ENCODE data around the gene PPEF2. TPM values are rescaled to one million over a fixed set of nuclear protein-coding genes. Genes with fewer than 3 reads are reported as not detected.

PPEF2 gene
- total RNA-seq, 2 experiments from 2014 or later = 0.10 to 0.21 TPM

DNA sequence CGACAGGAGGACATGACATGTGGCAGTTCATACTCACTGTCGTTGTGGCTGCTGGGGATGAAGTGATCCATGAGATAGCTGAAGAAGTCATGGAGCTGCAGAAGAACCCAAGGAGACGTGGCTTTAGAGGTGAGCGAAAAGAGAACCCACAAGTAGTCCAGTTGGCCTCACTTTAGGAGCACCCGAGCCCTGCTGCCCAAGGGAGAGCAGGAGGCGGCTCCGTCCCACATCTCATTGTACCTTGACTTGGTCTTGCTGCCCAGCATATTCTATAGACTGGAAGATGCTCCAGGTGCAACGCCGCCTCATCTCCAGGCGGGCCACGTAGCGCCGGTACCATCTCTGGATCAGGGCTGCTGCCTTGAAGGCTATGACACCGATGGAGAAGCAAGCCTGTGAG lies 10.6 kb downstream of the PPEF2 start:
- Mint-ChIP-seq H3K36me3 (ENCODE audit: low read depth) (no peaks in the 10 kb centered on the region), H3K27ac (no peak overlapping the region), H3K4me1 (ENCODE audit: low read depth) (no peaks in the 10 kb centered on the region), H3K27me3 (ENCODE audit: low read depth) (no peaks in the 10 kb centered on the region), H3K9me3 (no peaks in the 10 kb centered on the region), H3K4me3 (no peak overlapping the region)
- intact Hi-C loops (cut with micrococcal nuclease) = no loop called here
- no peak for DNase-seq
- CTCF ChIA-PET = no interaction called here

DNA sequence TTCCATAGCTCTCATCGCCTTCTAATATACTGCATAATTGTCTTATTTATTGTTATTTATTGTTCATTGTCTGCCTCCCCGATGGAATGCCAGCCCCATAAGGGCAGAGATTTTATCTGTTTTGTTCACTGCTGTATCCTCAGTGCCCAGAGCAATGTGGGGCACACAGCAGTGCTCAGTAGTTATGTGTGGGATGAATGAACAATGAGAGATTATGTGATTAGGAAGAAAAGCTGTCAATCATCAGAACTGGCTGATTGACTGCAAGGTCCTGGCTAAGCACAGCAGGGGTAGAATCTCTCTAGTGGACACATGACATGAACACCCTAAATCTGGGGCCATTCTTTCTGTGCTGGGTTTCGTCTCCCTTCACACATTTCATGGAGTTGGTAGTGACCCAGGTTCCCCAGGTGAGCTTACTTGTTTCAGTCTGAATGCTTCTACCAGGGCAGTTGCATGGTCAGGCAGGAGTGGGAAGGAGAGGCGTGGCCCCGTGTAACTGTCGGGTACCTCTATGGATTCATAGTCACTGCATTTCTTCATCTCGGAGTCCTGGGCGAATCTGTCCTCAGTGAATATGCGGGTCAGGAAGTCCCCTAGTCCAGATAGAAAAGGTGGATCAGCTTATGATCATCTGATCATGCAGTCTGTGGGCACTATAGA lies 12.6 kb downstream of the PPEF2 start:
- H3K27ac Mint-ChIP-seq = no peak overlapping the region
- no peaks in the 10 kb centered on the region for H3K27me3 Mint-ChIP-seq (ENCODE audit: low read depth)
- H3K4me3 Mint-ChIP-seq = no peak overlapping the region
- H3K9me3 Mint-ChIP-seq = no peaks in the 10 kb centered on the region
- no peak for DNase-seq
- H3K36me3 Mint-ChIP-seq (ENCODE audit: low read depth) = no peaks in the 10 kb centered on the region
- CTCF ChIA-PET = interaction anchor here (0.6 to 0.7 kb wide), 2 partner anchors 79 to 303 kb away, joined by 3 read pairs; no protein-coding TSS in a partner anchor
- intact Hi-C loops (cut with micrococcal nuclease) = no loop called here
- H3K4me1 Mint-ChIP-seq (ENCODE audit: low read depth) = no peaks in the 10 kb centered on the region

DNA sequence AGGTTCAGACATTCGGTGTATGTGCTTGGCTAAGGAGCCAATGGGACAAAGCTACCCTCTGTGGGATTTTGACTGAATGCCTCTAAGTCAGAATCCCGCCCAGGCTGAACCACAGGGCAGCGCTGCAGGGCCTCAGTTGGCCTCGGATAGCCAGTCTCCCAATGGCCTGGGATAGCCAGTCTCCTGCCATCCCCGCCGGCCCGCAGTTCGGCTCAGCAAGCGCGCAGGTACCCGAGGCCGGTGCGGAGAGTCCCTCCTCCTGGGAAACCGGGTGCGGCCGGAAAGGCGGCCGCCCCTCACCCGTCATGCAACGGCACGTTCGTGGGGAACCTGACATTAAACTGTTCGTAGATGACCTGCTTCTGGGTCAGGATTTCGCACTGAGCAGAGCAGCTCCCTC lies 16.1 kb downstream of the PPEF2 start:
- H3K9me3 Mint-ChIP-seq = no peaks in the 10 kb centered on the region
- H3K4me3 Mint-ChIP-seq = no peak overlapping the region
- no peaks in the 10 kb centered on the region for H3K27me3 Mint-ChIP-seq (ENCODE audit: low read depth)
- no peaks in the 10 kb centered on the region for H3K36me3 Mint-ChIP-seq (ENCODE audit: low read depth)
- intact Hi-C loops (cut with micrococcal nuclease) = no loop called here
- no peaks in the 10 kb centered on the region for H3K4me1 Mint-ChIP-seq (ENCODE audit: low read depth)
- no peak for DNase-seq
- CTCF ChIA-PET = interaction anchor here (2.2 kb wide), 1 partner anchor 9 kb away, joined by 6 read pairs; no protein-coding TSS in a partner anchor
- no peak overlapping the region for H3K27ac Mint-ChIP-seq

DNA sequence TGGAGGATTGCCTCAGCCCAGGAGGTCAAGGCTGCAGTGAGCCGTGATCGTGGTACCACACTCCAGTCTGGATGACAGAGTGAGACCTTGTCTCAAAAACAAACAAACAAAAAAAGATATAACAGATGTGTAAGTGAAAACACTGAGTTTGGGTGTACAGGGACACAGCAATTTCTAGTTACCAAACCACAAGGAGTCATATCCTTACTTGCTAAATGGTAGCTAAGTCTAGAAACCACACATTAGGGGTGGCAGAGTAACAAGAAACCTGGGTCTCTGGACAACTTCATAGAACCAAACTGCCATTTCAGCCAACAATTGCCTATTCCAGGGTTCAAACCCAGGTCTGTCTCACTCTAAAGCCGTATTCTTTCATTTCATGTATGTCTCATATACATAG lies 20.8 kb downstream of the PPEF2 start:
- Mint-ChIP-seq H3K27ac (no peak overlapping the region), H3K4me1 (ENCODE audit: low read depth) (no peaks in the 10 kb centered on the region), H3K36me3 (ENCODE audit: low read depth) (no peaks in the 10 kb centered on the region), H3K27me3 (ENCODE audit: low read depth) (no peaks in the 10 kb centered on the region), H3K9me3 (no peaks in the 10 kb centered on the region), H3K4me3 (no peak overlapping the region)
- DNase-seq = no peak
- CTCF ChIA-PET = interaction anchor here (0.6 to 1.1 kb wide), 2 partner anchors 14 to 80 kb away, joined by 3 to 4 read pairs; no protein-coding TSS in a partner anchor
- intact Hi-C loops (cut with micrococcal nuclease) = no loop called here

DNA sequence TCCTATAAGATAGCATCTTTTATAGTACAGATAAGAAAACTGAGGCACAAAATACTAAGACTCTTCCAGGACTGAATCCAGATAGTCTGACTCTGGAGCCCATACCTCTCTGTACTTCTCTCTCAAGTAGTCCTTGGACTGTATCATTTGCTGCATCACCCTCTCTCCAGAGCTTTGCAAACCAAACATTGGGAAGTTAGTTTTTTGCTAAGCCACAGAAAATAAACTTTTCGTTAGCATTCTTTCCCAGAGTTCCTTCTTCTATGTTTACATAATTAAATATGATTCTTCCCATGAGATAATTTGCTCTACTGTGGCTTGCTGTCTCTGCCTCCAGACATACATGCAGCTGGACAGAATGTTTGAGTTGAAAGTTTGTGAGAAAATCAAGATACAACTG lies 22.0 kb downstream of the PPEF2 start:
- H3K36me3 Mint-ChIP-seq (ENCODE audit: low read depth) = no peaks in the 10 kb centered on the region
- H3K27me3 Mint-ChIP-seq (ENCODE audit: low read depth) = no peaks in the 10 kb centered on the region
- no peaks in the 10 kb centered on the region for H3K4me1 Mint-ChIP-seq (ENCODE audit: low read depth)
- intact Hi-C loops (cut with micrococcal nuclease) = no loop called here
- no peak overlapping the region for H3K27ac Mint-ChIP-seq
- no peak overlapping the region for H3K4me3 Mint-ChIP-seq
- H3K9me3 Mint-ChIP-seq = no peaks in the 10 kb centered on the region
- no peak for DNase-seq
- CTCF ChIA-PET = no interaction called here

DNA sequence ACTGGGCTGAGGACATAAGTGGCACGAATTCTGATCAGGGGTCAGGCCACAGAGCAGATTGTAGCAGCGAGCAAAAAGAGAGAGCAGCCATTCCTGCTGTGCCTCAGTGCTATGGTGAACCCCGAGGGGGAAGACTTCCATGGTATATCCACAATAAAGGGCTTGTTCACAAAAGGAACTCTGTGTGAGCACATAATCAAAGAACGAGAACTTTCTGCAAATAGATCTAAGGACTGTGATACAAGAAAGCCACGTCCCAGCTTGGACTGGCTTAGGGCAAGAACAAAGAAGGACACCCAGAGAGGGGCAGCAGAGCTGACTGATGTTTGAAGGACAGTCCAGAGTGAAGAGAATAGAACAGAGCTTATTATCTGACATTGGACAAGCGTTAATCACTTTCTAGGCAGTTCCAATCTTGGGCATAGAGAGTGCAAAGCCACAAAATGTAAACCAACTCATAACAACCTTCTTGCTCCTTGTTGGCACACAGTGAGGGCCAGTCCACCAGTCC lies 24.0 kb downstream of the PPEF2 start:
- CTCF ChIA-PET = no interaction called here
- no peaks in the 10 kb centered on the region for H3K36me3 Mint-ChIP-seq (ENCODE audit: low read depth)
- no peaks in the 10 kb centered on the region for H3K9me3 Mint-ChIP-seq
- no peak for DNase-seq
- no peaks in the 10 kb centered on the region for H3K4me1 Mint-ChIP-seq (ENCODE audit: low read depth)
- H3K4me3 Mint-ChIP-seq = no peak overlapping the region
- H3K27me3 Mint-ChIP-seq (ENCODE audit: low read depth) = no peaks in the 10 kb centered on the region
- no peak overlapping the region for H3K27ac Mint-ChIP-seq
- intact Hi-C loops (cut with micrococcal nuclease) = no loop called here

DNA sequence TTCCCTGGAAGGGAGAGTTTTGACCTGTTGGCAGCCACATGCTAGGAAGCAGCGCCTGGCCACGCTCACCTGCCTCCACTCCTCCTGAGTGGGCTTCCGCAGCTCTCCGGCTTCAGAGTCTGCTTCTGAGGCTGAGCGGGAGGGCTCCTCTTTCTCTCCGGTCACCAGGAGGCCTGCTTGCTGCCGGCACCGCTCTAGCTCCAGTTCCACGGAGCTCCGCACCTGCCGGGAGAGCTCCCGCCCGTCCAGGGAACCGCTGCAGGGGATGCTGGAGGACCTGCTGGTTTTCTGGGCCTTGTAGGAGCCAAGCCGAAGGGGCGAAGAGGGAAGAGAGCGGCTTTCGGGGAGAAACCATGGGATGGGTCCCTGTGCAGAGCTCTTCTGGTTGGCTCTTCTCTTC lies 26.0 kb downstream of the PPEF2 start:
- no peak overlapping the region for H3K27ac Mint-ChIP-seq
- intact Hi-C loops (cut with micrococcal nuclease) = no loop called here
- H3K4me1 Mint-ChIP-seq (ENCODE audit: low read depth) = no peaks in the 10 kb centered on the region

DNA sequence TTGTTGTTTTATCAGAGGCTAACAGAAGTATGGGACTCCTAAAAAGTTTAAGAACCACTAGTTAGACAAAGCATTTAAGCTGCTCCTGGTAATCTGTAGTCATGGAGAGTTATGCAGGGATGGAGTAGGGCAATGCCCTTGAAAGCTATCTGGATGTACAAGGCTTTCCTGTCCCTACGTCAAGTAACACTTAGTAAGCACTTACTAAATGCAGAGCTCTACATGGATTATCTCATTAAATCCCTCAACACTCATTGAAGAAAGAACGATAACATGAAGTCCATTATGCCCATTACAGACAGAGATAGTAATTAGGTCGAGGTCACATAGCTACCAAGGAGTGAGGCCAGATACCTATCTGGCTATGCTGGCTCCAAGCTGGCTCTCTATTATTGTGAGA lies 33.2 kb downstream of the PPEF2 start:
- Mint-ChIP-seq H3K27me3 (ENCODE audit: low read depth) (no peaks in the 10 kb centered on the region), H3K4me1 (ENCODE audit: low read depth) (no peaks in the 10 kb centered on the region), H3K27ac (no peak overlapping the region), H3K9me3 (no peaks in the 10 kb centered on the region), H3K36me3 (ENCODE audit: low read depth) (no peaks in the 10 kb centered on the region), H3K4me3 (no peak overlapping the region)
- no peak for DNase-seq
- intact Hi-C loops (cut with micrococcal nuclease) = no loop called here
- CTCF ChIA-PET = no interaction called here

More for the DNA sequence above, 26.0 kb downstream of the PPEF2 start:
- no peak for DNase-seq
- Mint-ChIP-seq H3K4me3 (no peak overlapping the region), H3K27me3 (ENCODE audit: low read depth) (no peaks in the 10 kb centered on the region), H3K36me3 (ENCODE audit: low read depth) (no peaks in the 10 kb centered on the region), H3K9me3 (no peaks in the 10 kb centered on the region)
- CTCF ChIA-PET = interaction anchor here (1.1 kb wide), 1 partner anchor 20 kb away, joined by 4 read pairs; no protein-coding TSS in a partner anchor

DNA sequence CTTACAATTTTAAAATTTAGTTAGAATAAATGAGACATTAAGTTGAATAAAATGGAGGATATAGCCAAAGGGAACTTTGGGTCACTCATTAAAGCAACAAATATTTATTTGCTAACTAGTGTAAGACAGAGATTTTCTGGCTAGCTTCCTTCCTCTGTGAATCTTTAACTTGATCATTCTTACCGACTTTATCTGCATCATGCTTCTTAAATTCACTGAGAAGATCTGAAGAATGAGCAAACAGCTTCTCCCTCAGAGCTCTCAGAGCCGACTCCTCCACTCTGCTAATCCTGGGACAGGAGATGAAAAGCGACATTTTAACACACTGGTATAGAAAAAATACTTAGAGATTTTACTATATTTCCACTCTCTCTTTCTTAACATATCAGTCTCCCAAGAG lies 35.1 kb downstream of the PPEF2 start:
- Mint-ChIP-seq H3K27ac (no peak overlapping the region), H3K4me1 (ENCODE audit: low read depth) (no peaks in the 10 kb centered on the region), H3K4me3 (no peak overlapping the region), H3K36me3 (ENCODE audit: low read depth) (no peaks in the 10 kb centered on the region), H3K9me3 (no peaks in the 10 kb centered on the region), H3K27me3 (ENCODE audit: low read depth) (no peaks in the 10 kb centered on the region)
- intact Hi-C loops (cut with micrococcal nuclease) = no loop called here
- CTCF ChIA-PET = interaction anchor here (2.6 kb wide), 1 partner anchor 19 kb away, joined by 7 read pairs; no protein-coding TSS in a partner anchor
- DNase-seq = no peak

DNA sequence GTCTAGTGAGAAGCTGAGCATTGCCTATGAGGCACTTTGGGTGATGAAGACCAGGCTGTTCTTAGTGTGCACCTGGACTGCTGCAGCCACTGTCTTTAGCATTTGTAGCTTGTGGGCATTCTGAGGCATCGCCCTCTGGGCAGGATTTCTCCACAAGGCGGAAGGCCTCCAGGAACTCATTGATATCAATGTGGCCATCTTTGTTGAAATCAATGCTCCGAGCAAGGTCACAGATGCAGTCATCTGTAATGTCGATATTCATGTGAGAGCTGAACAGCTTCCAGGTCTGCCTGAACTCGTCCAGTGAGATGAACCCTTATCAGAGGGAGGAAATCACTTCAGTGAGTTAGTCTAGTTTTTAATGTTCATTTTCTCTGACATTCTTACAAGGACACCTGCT lies 41.6 kb downstream of the PPEF2 start:
- intact Hi-C loops (cut with micrococcal nuclease) = no loop called here
- no peaks in the 10 kb centered on the region for H3K27me3 Mint-ChIP-seq (ENCODE audit: low read depth)
- no peak overlapping the region for H3K27ac Mint-ChIP-seq
- no peaks in the 10 kb centered on the region for H3K36me3 Mint-ChIP-seq (ENCODE audit: low read depth)
- CTCF ChIA-PET = interaction anchor here (2.2 kb wide), 1 partner anchor 13 kb away, joined by 7 read pairs; no protein-coding TSS in a partner anchor
- H3K4me1 Mint-ChIP-seq (ENCODE audit: low read depth) = no peaks in the 10 kb centered on the region
- DNase-seq = no peak
- no peak overlapping the region for H3K4me3 Mint-ChIP-seq
- H3K9me3 Mint-ChIP-seq = peaks cover 3% of the 10 kb centered on the region

DNA sequence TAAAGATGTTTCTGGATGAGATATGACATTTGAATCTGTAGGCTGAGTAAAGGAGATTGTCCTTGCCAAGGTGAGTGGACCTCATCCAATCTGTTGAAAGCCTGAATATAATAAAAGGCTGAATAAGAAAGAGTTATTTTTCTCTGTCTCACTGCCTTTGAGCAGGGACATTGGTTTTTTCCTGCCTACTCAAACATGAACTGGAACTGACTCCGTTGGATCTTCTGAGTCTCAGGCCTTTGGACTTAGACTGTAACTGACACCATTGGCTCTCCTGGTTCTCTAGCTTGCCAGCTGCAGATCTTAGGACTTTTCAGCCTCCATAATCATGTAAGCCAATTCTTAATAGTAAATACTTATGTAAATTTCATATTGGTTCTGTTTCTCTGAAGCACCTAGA lies 43.5 kb downstream of the PPEF2 start:
- H3K9me3 Mint-ChIP-seq = peaks cover 3% of the 10 kb centered on the region
- no peak for DNase-seq
- no peaks in the 10 kb centered on the region for H3K36me3 Mint-ChIP-seq (ENCODE audit: low read depth)
- CTCF ChIA-PET = interaction anchor here (0.6 kb wide), 1 partner anchor 11 kb away, joined by 4 read pairs; no protein-coding TSS in a partner anchor
- H3K27me3 Mint-ChIP-seq (ENCODE audit: low read depth) = peaks cover under 1% of the 10 kb centered on the region
- intact Hi-C loops (cut with micrococcal nuclease) = no loop called here
- no peak overlapping the region for H3K4me3 Mint-ChIP-seq
- no peaks in the 10 kb centered on the region for H3K4me1 Mint-ChIP-seq (ENCODE audit: low read depth)
- no peak overlapping the region for H3K27ac Mint-ChIP-seq

DNA sequence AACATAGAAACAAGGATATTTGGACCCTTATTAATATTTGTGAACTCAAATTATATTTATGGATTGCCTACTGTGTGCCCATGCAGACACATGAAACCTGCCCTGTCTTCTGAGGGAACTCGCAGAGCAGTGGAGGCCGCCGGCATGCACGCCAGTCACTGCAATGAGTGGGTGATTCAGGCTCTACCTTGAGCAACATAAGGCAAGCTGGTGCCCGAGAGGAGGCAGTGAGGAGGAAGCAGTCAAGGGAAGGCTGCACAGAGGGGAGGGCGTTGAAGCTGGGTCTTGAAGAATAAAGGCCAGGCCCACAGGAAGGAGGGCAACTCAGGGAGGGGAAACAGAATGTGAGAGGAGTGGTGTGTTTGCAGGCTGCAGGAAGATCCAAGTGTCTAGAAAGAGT lies 52.8 kb downstream of the PPEF2 start:
- intact Hi-C loops (cut with micrococcal nuclease) = loop anchor here (2.0 to 5.0 kb wide), 2 partner anchors 142 to 219 kb away; partner anchors contain the start of gene CDKL2
- H3K4me3 Mint-ChIP-seq = no peak overlapping the region
- no peak for DNase-seq
- no peaks in the 10 kb centered on the region for H3K36me3 Mint-ChIP-seq (ENCODE audit: low read depth)
- peaks cover 2% of the 10 kb centered on the region for H3K27me3 Mint-ChIP-seq (ENCODE audit: low read depth)
- CTCF ChIA-PET = interaction anchor here (0.6 kb wide), 1 partner anchor 51 kb away, joined by 3 read pairs; no protein-coding TSS in a partner anchor
- H3K4me1 Mint-ChIP-seq (ENCODE audit: low read depth) = peaks cover 3% of the 10 kb centered on the region
- no peaks in the 10 kb centered on the region for H3K9me3 Mint-ChIP-seq
- no peak overlapping the region for H3K27ac Mint-ChIP-seq

DNA sequence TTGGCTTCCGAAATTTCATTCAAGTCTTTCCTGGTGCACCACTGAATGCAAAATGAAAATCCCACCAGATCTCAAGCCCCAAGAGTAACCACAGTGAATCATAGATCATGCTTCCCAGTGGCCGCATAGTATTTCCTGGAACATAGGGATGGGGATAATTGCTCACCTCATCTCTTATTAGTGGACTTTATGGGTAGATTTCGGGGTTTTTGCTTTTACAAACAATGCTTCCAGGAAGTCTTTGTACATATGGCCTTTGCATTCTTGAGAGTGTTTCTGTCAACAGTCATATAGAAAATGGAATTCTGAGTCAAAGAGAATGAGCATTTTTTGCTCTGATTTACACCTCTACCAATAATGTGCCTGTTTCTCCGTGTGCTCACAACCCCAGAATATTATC lies 53.4 kb downstream of the PPEF2 start:
- DNase-seq = peak; percentile 12

More for the DNA sequence above, 53.4 kb downstream of the PPEF2 start:
- Mint-ChIP-seq H3K27ac (no peak overlapping the region), H3K4me3 (no peak overlapping the region), H3K27me3 (ENCODE audit: low read depth) (peaks cover 2% of the 10 kb centered on the region), H3K4me1 (ENCODE audit: low read depth) (peaks cover 3% of the 10 kb centered on the region), H3K36me3 (ENCODE audit: low read depth) (no peaks in the 10 kb centered on the region), H3K9me3 (no peaks in the 10 kb centered on the region)
- intact Hi-C loops (cut with micrococcal nuclease) = loop anchor here (1.0 to 5.0 kb wide), 7 partner anchors 125 to 974 kb away; partner anchors contain the start of genes CDKL2, G3BP2 and USO1
- CTCF ChIA-PET = interaction anchor here (0.6 to 1.8 kb wide), 11 partner anchors 16 to 334 kb away, joined by 3 to 12 read pairs (median 4); partner anchors contain the start of genes RCHY1 and THAP6
